A549 (cell line): ENCODE results near the gene GTPBP10. TPM values are rescaled to one million over a fixed set of nuclear protein-coding genes. Genes with fewer than 3 reads are reported as not detected.

Experiments used
- ATAC-seq, 2 experiments: fragments of 200-7000 bp in 1 of 2; fragments of >200 bp in 1 of 2; cut with Nextera tagmentation in 1 of 2; cut with Tn5 transposase in 1 of 2; 3 replicates each; pipeline versions ENCODE4 v1.8.0 to v1.9.1; 2018 to 2020; ENCODE audit warnings: mild to moderate bottlenecking in 1 of 2, moderate library complexity in 1 of 2
- CTCF ChIA-PET: fragments of 300-600 bp; sonication (Branson Sonifier 250); formaldehyde crosslinking; extraction: SDS; loops from one replicate; lab custom pipeline; 2021; ENCODE audit warnings: antibody characterized with exemption, inconsistent platforms; lab: Yijun Ruan, JAX
- POLR2A ChIA-PET: fragments of 350-600 bp; formaldehyde crosslinking; extraction: SDS; loops from one replicate; lab custom pipeline; 2021; ENCODE audit warnings: antibody characterized with exemption, inconsistent platforms; lab: Yijun Ruan, JAX
- DNase-seq, 2 experiments: peaks; one replicate each; pipeline versions ENCODE4 v3.0.0 to v3.0.0-alpha.2; 2011 to 2016; ENCODE audit warnings: low read depth in 1 of 2, low spot score in 1 of 2
- FAIRE-seq: peaks from 2 replicates; lab custom pipeline; 2011; peaks lifted over from hg19 to GRCh38; lab: Jason Lieb, UNC
- H3K27ac ChIP-seq, 2 experiments: fragments of >200 bp; sonication (Bioruptor Twin); formaldehyde crosslinking; 3 replicates each; pipeline ENCODE4 v1.5.1; 2016 to 2017
- H3K4me1 ChIP-seq: fragments of >200 bp; sonication (Bioruptor Twin); formaldehyde crosslinking; 3 replicates; pipeline ENCODE4 v1.6.1; 2016
- H3K4me2 ChIP-seq: fragments of >200 bp; sonication (Bioruptor Twin); formaldehyde crosslinking; 3 replicates; pipeline ENCODE4 v1.6.1; 2016
- H3K4me3 ChIP-seq: fragments of >200 bp; sonication (Bioruptor Twin); formaldehyde crosslinking; 3 replicates; pipeline ENCODE4 v1.5.1; 2016
- H3K9me3 ChIP-seq: fragments of >200 bp; sonication (Bioruptor Twin); formaldehyde crosslinking; 3 replicates; pipeline ENCODE4 v1.6.1; 2016
- CBX8 ChIP-seq: fragments of 200-600 bp; sonication (generic); IDR thresholded peaks from 2 replicates; pipeline ENCODE4 v1.6.1; 2016
- CEBPB ChIP-seq, 2 experiments: fragments of >200 bp in 1 of 2; sonication (Bioruptor Twin) in 1 of 2; formaldehyde crosslinking in 1 of 2; IDR thresholded peaks; 2 replicates each; pipeline ENCODE4 v1.6.1; 2012 to 2016
- CHD2 ChIP-seq: fragments of 150-350 bp; IDR thresholded peaks from 2 replicates; pipeline ENCODE4 v1.6.1; 2014; ENCODE audit warnings: low read length; ENCODE audit not compliant: partially characterized antibody
- EHMT2 ChIP-seq: fragments of 200-600 bp; sonication (generic); IDR thresholded peaks from 2 replicates; pipeline ENCODE4 v1.6.1; 2016; ENCODE audit warnings: antibody characterized with exemption, low read depth, mild to moderate bottlenecking, moderate library complexity
- FOSL2 ChIP-seq, 2 experiments: fragments of 450-650 bp in 1 of 2; fragments of >200 bp in 1 of 2; sonication (Bioruptor Twin) in 1 of 2; formaldehyde crosslinking; IDR thresholded peaks; 2 replicates each; pipeline versions ENCODE4 v1.5.0 to v1.6.1; 2016 to 2020; ENCODE audit warnings: mild to moderate bottlenecking in 1 of 2, moderate library complexity in 1 of 2
- GATA3 ChIP-seq: IDR thresholded peaks from 2 replicates; pipeline ENCODE4 v1.6.1; 2012; ENCODE audit warnings: borderline replicate concordance
- HDAC2 ChIP-seq: fragments of 200-600 bp; sonication (generic); IDR thresholded peaks from 2 replicates; pipeline ENCODE4 v1.6.1; 2016
- HOXB13 ChIP-seq: fragments of 250-450 bp; sonication (Bioruptor Pico); IDR thresholded peaks from 2 replicates; pipeline ENCODE4 v1.5.0; 2020; ENCODE audit warnings: low read depth, mild to moderate bottlenecking, moderate library complexity
- HOXB5 ChIP-seq: fragments of 250-450 bp; sonication (Bioruptor Pico); IDR thresholded peaks from 2 replicates; pipeline ENCODE4 v1.5.0; 2020; ENCODE audit warnings: mild to moderate bottlenecking, moderate library complexity
- JUN ChIP-seq, 2 experiments: fragments of >200 bp; sonication (Bioruptor Twin); formaldehyde crosslinking; IDR thresholded peaks; 2 replicates in 1 of 2; 3 replicates in 1 of 2; pipeline ENCODE4 v1.6.1; 2016 to 2017
- JUNB ChIP-seq: fragments of >200 bp; sonication (Bioruptor Twin); formaldehyde crosslinking; IDR thresholded peaks from 2 replicates; pipeline ENCODE4 v1.6.1; 2016
- MAZ ChIP-seq: fragments of 150-350 bp; IDR thresholded peaks from 2 replicates; pipeline ENCODE4 v1.6.1; 2014; ENCODE audit warnings: antibody characterized with exemption, low read depth, low read length, borderline replicate concordance
- MYC ChIP-seq: IDR thresholded peaks from 2 replicates; pipeline ENCODE4 v1.6.1; 2012; ENCODE audit warnings: mild to moderate bottlenecking, inconsistent platforms, low read length, improper control_type of control experiment, borderline replicate concordance
- NFE2L2 ChIP-seq: fragments of 150-350 bp; conservative IDR thresholded peaks from 2 replicates; pipeline ENCODE4 v1.6.1; 2014; ENCODE audit warnings: low read length
- PHF8 ChIP-seq: fragments of 200-600 bp; sonication (generic); IDR thresholded peaks from 2 replicates; pipeline ENCODE4 v1.6.1; 2016; ENCODE audit warnings: low read depth, mild to moderate bottlenecking, antibody characterized with exemption, moderate library complexity, borderline replicate concordance
- POLR2A ChIP-seq: IDR thresholded peaks from 2 replicates; pipeline ENCODE4 v1.6.1; 2012; ENCODE audit warnings: mild to moderate bottlenecking, low read length
- POLR2AphosphoS2 ChIP-seq: conservative IDR thresholded peaks from 2 replicates; pipeline ENCODE4 v1.6.1; 2012; ENCODE audit warnings: low read length, improper control_type of control experiment, inconsistent platforms
- RAD21 ChIP-seq, 2 experiments: fragments of >200 bp in 1 of 2; sonication (Bioruptor Twin) in 1 of 2; formaldehyde crosslinking in 1 of 2; IDR thresholded peaks in 1 of 2; conservative IDR thresholded peaks in 1 of 2; 2 replicates in 1 of 2; 3 replicates in 1 of 2; pipeline ENCODE4 v1.6.1; 2012 to 2018; ENCODE audit warnings: inconsistent platforms in 1 of 2
- RFX5 ChIP-seq: fragments of 450-650 bp; IDR thresholded peaks from 2 replicates; pipeline ENCODE4 v1.7.1; 2014; ENCODE audit warnings: antibody characterized with exemption, mild to moderate bottlenecking, moderate library complexity
- RNF2 ChIP-seq: fragments of 200-600 bp; sonication (generic); IDR thresholded peaks from 2 replicates; pipeline ENCODE4 v1.6.1; 2016; ENCODE audit warnings: low read depth, mild to moderate bottlenecking, antibody characterized with exemption, moderate library complexity, borderline replicate concordance
- ZNF302 ChIP-seq: fragments of 250-450 bp; sonication (Bioruptor Pico); IDR thresholded peaks from 2 replicates; pipeline ENCODE4 v1.9.0; 2021; ENCODE audit warnings: inconsistent platforms, mild to moderate bottlenecking, moderate library complexity
- WGBS: methylation state at CpG from one replicate; pipeline ENCODE4 v1.1.6; 2017; ENCODE audit errors: missing lambda C conversion rate; 5-methylcytosine and 5-hydroxymethylcytosine counted together
- polyA plus RNA-seq, 4 experiments: library from polyadenylated mRNA; depleted of rRNA in 3 of 4; stranded (reverse); fragments of >200 nt; fragmentation: RNase III in 1 of 4; extraction: RNeasy Plus Mini Kit Qiagen cat#74134 plus additional on column Dnase treatment in 1 of 4; gene quantifications; 2 replicates in 3 of 4; 3 replicates in 1 of 4; pipeline ENCODE4 v1.2.3, GENCODE V29; 2011 to 2017
- TF ChIP-seq, protein P1 (sequence below): fragments of 250-450 bp; sonication (Bioruptor Pico); IDR thresholded peaks from 2 replicates; pipeline ENCODE4 v1.5.0; 2020; ENCODE audit warnings: low read depth, mild to moderate bottlenecking, moderate library complexity
- TF ChIP-seq, protein P2 (sequence below): IDR thresholded peaks from 2 replicates; pipeline ENCODE4 v1.6.1; 2012
- TF ChIP-seq, protein P3 (sequence below): fragments of >200 bp; sonication (Bioruptor Twin); formaldehyde crosslinking; IDR thresholded peaks from 3 replicates; pipeline ENCODE4 v1.6.1; 2016
- TF ChIP-seq, protein P4 (sequence below): IDR thresholded peaks from 2 replicates; pipeline ENCODE4 v1.6.1; 2012; ENCODE audit warnings: low read depth, borderline replicate concordance
- TF ChIP-seq, protein P5 (sequence below): fragments of >200 bp; sonication (Bioruptor Twin); formaldehyde crosslinking; IDR thresholded peaks from 2 replicates; pipeline ENCODE4 v1.6.1; 2016
- TF ChIP-seq, protein P6 (sequence below): fragments of 250-450 bp; sonication (Bioruptor Pico); IDR thresholded peaks from 2 replicates; pipeline ENCODE4 v1.5.0; 2021; ENCODE audit warnings: mild to moderate bottlenecking, moderate library complexity, borderline replicate concordance

The GTPBP10 gene
- polyA plus RNA-seq, 2 of the 4 experiments (the other 2 are of a cell fraction) = 16.5 to 54.9 TPM

DNA sequence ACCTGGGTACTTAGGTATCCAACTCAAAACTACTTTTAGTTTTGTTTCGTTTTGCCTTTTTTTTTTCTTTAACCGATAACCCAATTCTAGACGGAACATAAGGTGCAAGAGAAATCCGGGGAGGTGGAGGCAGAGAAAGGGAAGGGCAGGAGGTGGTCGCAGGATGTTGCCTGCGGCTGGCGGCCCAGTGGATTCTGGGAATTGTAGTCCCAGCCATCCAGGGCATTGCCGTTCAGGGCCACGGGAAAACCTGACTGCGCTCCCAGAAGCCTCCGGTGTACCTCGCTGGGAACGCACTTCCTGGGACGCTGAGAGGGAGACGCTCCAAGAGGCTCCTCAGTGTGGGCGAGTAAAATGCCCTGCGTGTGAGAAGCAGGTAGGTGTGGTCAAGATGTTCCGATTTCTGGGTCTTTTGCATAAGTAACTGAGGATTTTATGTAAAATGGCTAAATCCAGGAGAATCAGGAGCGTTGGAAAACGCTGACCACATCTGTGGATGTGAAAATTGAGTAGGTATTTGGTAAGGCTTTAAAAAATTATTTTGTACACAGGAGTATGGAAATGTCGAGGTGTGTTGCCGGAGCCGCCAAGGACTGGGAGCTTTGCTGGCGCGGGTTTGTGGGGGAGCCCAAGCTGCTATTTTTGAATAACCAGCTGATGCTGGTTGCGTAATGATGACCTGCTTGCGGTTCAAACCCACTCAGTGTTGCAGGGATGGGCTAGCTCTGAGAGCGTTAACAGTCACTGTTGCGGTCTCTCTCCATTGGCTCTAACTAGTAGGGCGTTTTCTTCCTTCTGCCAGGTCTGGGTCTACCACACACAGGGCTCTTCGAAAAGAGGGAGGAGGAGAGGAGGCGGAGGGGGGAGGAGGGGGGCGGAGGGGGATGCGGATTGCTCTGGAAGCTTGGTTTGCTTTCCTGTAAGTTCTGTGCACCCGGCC is 56.9 kb downstream of the GTPBP10 start, which contains the start of gene CLDN12:
Gene CLDN12 (plus strand): TSS at position 288 of the 940 bp plus-strand sequence. CDS start 9,216 bp downstream, outside the sequence.
- Histone ChIP-seq H3K4me3 (peak within 1 kb of the TSS; percentile 88), H3K4me2 (peak within 1 kb of the TSS; percentile 86), H3K4me1 (peaks cover 10% of the 10 kb centered on the region; the same call in 2 of the 3 replicates), H3K9me3 (peaks cover 16% of the 10 kb centered on the region; the same call in 2 of the 3 replicates), H3K27ac (peak within 1 kb of the TSS; percentile 91 to 92)
- ChIA-PET CTCF (interaction anchor here (0.5 to 0.9 kb wide), 4 partner anchors 24 to 1447 kb away, joined by 3 to 5 read pairs (median 4); partner anchors contain the start of gene GTPBP10), POLR2A (interaction anchor here (0.6 to 1.0 kb wide), 3 partner anchors 22 to 192 kb away, joined by 3 to 8 read pairs (median 3); partner anchors contain the start of genes GTPBP10 and STEAP2)
- TF ChIP-seq POLR2AphosphoS2 (no peak), CBX8 (no peak), NFE2L2 (no peak), MAZ (no peak), RFX5 (no peak), FOSL2 (IDR thresholded peaks at IDR 0.05) (no peak), FOSL2 (CRISPR knock-in tag; IDR thresholded peaks at IDR 0.05) (0 out of 2 replicates have a peak, but pooled peaks have one; percentile 12), PHF8 (peak; percentile 90), POLR2A (peak; percentile 76), HOXB13 (CRISPR knock-in tag) (0 out of 2 replicates have a peak, but pooled peaks have one; percentile 32), RNF2 (no peak), CEBPB (IDR thresholded peaks at IDR 0.05) (peak; percentile 82 to 95), JUN (IDR thresholded peaks at IDR 0.05) (peak in 1 of 2 experiments; percentile 60; a peak in 3 of 5 replicates), CHD2 (no peak), JUNB (no peak), GATA3 (no peak), HOXB5 (CRISPR knock-in tag) (no peak), ZNF302 (CRISPR knock-in tag) (no peak), MYC (no peak; the same call in 1 of the 2 replicates), HDAC2 (no peak)
- TF ChIP-seq, protein P1, sequence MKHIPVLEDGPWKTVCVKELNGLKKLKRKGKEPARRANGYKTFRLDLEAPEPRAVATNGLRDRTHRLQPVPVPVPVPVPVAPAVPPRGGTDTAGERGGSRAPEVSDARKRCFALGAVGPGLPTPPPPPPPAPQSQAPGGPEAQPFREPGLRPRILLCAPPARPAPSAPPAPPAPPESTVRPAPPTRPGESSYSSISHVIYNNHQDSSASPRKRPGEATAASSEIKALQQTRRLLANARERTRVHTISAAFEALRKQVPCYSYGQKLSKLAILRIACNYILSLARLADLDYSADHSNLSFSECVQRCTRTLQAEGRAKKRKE (CRISPR knock-in tag) = no peak
- TF ChIP-seq, protein P2, sequence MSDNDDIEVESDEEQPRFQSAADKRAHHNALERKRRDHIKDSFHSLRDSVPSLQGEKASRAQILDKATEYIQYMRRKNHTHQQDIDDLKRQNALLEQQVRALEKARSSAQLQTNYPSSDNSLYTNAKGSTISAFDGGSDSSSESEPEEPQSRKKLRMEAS = peak; percentile 75
- TF ChIP-seq, protein P3, sequence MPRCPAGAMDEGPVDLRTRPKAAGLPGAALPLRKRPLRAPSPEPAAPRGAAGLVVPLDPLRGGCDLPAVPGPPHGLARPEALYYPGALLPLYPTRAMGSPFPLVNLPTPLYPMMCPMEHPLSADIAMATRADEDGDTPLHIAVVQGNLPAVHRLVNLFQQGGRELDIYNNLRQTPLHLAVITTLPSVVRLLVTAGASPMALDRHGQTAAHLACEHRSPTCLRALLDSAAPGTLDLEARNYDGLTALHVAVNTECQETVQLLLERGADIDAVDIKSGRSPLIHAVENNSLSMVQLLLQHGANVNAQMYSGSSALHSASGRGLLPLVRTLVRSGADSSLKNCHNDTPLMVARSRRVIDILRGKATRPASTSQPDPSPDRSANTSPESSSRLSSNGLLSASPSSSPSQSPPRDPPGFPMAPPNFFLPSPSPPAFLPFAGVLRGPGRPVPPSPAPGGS = peak; percentile 60; the same call in 1 of the 3 replicates
- TF ChIP-seq, protein P4, sequence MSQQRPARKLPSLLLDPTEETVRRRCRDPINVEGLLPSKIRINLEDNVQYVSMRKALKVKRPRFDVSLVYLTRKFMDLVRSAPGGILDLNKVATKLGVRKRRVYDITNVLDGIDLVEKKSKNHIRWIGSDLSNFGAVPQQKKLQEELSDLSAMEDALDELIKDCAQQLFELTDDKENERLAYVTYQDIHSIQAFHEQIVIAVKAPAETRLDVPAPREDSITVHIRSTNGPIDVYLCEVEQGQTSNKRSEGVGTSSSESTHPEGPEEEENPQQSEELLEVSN = peak; percentile 75; the same call in 1 of the 2 replicates
- FAIRE-seq (peak; percentile 90), DNase-seq (peak; percentile 91 to 93), ATAC-seq (peak; percentile 100)
- WGBS = 1% methylated on average over 32 of the region's 35 CpGs

DNA sequence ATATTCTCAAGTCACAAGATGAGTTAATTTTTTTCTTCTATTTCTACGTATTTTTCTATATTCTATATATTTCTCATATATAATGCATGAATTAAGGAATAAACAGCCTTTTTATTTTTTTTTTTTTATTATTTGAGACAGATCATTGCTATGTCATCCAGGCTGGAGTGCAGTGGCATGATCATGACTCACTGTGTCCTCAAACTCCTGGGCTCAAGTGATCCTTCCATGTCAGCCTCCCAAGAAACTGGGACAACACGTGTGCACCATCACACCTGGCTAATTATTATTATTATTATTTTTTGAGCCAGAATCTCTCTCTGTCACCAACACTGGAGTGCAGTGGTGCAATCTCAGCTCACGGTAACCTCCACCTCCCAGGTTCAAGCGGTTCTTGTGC is 58.3 kb downstream of the GTPBP10 start:
- Histone ChIP-seq H3K4me2 (peak overlapping the region; percentile 86), H3K27ac (no peak overlapping the region), H3K9me3 (peaks cover 7% of the 10 kb centered on the region; the same call in 2 of the 3 replicates), H3K4me3 (no peak overlapping the region), H3K4me1 (peaks cover 10% of the 10 kb centered on the region; the same call in 2 of the 3 replicates)
- FAIRE-seq (no peak), ATAC-seq (no peak), DNase-seq (no peak)
- WGBS = 90% methylated on average over 4 of the region's 4 CpGs
- ChIA-PET CTCF (interaction anchor here (0.9 kb wide), 1 partner anchor 10 kb away, joined by 3 read pairs; no protein-coding TSS in a partner anchor), POLR2A (no interaction called here)
- TF ChIP-seq, protein P3 = no peak
- TF ChIP-seq EHMT2 (no peak), HOXB5 (CRISPR knock-in tag) (no peak), RAD21 (conservative IDR thresholded peaks at IDR 0.05 in 1 of 2, IDR thresholded peaks at IDR 0.05 in 1 of 2) (no peak), HOXB13 (CRISPR knock-in tag) (no peak)
- TF ChIP-seq, protein P5, sequence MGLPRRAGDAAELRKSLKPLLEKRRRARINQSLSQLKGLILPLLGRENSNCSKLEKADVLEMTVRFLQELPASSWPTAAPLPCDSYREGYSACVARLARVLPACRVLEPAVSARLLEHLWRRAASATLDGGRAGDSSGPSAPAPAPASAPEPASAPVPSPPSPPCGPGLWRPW = no peak
- TF ChIP-seq, protein P6, sequence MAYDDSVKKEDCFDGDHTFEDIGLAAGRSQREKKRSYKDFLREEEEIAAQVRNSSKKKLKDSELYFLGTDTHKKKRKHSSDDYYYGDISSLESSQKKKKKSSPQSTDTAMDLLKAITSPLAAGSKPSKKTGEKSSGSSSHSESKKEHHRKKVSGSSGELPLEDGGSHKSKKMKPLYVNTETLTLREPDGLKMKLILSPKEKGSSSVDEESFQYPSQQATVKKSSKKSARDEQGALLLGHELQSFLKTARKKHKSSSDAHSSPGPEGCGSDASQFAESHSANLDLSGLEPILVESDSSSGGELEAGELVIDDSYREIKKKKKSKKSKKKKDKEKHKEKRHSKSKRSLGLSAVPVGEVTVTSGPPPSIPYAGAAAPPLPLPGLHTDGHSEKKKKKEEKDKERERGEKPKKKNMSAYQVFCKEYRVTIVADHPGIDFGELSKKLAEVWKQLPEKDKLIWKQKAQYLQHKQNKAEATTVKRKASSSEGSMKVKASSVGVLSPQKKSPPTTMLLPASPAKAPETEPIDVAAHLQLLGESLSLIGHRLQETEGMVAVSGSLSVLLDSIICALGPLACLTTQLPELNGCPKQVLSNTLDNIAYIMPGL = no peak
